ENCODE data around the gene ROR1.

DNA sequence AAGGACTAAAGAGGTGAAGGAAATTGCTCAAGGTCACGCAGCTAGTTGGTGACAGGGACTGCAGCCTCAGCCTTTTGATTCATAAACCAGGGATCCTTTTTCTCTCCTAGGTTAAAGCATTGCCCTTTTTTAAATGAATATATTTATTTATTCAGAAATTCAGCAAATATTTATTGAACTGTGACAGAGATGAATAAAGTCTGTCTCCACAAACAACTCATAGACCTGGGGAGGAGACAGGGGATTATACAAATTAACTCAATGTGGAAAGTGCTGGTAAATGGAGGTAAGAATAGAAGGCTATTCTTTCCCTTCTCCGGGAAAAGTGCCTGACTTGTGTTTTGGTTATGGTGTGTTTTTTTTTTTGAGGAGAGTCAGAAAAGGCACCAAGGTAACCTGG, 110.7 kb downstream of the ROR1 start:
- TF ChIP-seq EZH2 (IDR thresholded peaks at IDR 0.05), result no peak
- TF ChIP-seq, protein P1, sequence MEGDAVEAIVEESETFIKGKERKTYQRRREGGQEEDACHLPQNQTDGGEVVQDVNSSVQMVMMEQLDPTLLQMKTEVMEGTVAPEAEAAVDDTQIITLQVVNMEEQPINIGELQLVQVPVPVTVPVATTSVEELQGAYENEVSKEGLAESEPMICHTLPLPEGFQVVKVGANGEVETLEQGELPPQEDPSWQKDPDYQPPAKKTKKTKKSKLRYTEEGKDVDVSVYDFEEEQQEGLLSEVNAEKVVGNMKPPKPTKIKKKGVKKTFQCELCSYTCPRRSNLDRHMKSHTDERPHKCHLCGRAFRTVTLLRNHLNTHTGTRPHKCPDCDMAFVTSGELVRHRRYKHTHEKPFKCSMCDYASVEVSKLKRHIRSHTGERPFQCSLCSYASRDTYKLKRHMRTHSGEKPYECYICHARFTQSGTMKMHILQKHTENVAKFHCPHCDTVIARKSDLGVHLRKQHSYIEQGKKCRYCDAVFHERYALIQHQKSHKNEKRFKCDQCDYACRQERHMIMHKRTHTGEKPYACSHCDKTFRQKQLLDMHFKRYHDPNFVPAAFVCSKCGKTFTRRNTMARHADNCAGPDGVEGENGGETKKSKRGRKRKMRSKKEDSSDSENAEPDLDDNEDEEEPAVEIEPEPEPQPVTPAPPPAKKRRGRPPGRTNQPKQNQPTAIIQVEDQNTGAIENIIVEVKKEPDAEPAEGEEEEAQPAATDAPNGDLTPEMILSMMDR (IDR thresholded peaks at IDR 0.05), result no peak

Data from neural progenitor cell (in vitro differentiated cells).